ENCODE data around the gene TMBIM4.
"Not testable (repeated sequence)": the region's sequence is repeated elsewhere in the genome, so short reads cannot be mapped to it uniquely, and the experiment has no call there.

Gene TMBIM4

GRCh38 chr12:66182956-66183355, 13.2 kb upstream of the TMBIM4 start:
- peaks cover 10% of the 10 kb centered on the region for H3K27me3 ChIP-seq (ENCODE audit: insufficient read depth, insufficient read length)
- no peak overlapping the region for H3K4me3 ChIP-seq (ENCODE audit: insufficient read length, low read depth)
- no peaks in the 10 kb centered on the region for H3K4me1 ChIP-seq (ENCODE audit: insufficient read depth, insufficient read length)
- no peaks in the 10 kb centered on the region for H3K9me3 ChIP-seq (ENCODE audit: insufficient read depth, low read length)
- H3K36me3 ChIP-seq (ENCODE audit: insufficient read depth, insufficient read length, low read length) = no peaks in the 10 kb centered on the region
- no peak for DNase-seq (ENCODE audit: low read depth, low spot score)
- no peak overlapping the region for H3K9ac ChIP-seq (ENCODE audit: insufficient read length, low read depth)
- TF ChIP-seq ZNF274 (IDR thresholded peaks at IDR 0.05; ENCODE audit: low read depth, low read length) (no peak), SUZ12 (IDR thresholded peaks at IDR 0.05; ENCODE audit: extremely low read depth, insufficient read depth, insufficient read length) (no peak), YY1 (IDR thresholded peaks at IDR 0.05; ENCODE audit: insufficient read depth, insufficient read length) (no peak)

GRCh38 chr12:66176105-66176900, 6.5 kb upstream of the TMBIM4 start:
- H3K9me3 ChIP-seq (ENCODE audit: insufficient read depth, low read length) = peaks cover 23% of the 10 kb centered on the region; the same call in 1 of the 2 replicates
- no peak for DNase-seq (ENCODE audit: low read depth, low spot score)
- H3K36me3 ChIP-seq (ENCODE audit: insufficient read depth, insufficient read length, low read length) = no peaks in the 10 kb centered on the region
- no peak overlapping the region for H3K4me3 ChIP-seq (ENCODE audit: insufficient read length, low read depth)
- no peaks in the 10 kb centered on the region for H3K27me3 ChIP-seq (ENCODE audit: insufficient read depth, insufficient read length)
- no peak overlapping the region for H3K9ac ChIP-seq (ENCODE audit: insufficient read length, low read depth)
- no peaks in the 10 kb centered on the region for H3K4me1 ChIP-seq (ENCODE audit: insufficient read depth, insufficient read length)
- TF ChIP-seq ZNF274 (IDR thresholded peaks at IDR 0.05; ENCODE audit: low read depth, low read length) (no peak), SUZ12 (IDR thresholded peaks at IDR 0.05; ENCODE audit: extremely low read depth, insufficient read depth, insufficient read length) (no peak), YY1 (IDR thresholded peaks at IDR 0.05; ENCODE audit: insufficient read depth, insufficient read length) (no peak)

- not testable (repeated sequence) for H3K27me3 ChIP-seq (ENCODE audit: insufficient read depth, insufficient read length); H3K4me3 ChIP-seq (ENCODE audit: insufficient read length, low read depth); H3K36me3 ChIP-seq (ENCODE audit: insufficient read depth, insufficient read length, low read length); DNase-seq (ENCODE audit: low read depth, low spot score); H3K4me1 ChIP-seq (ENCODE audit: insufficient read depth, insufficient read length); H3K9ac ChIP-seq (ENCODE audit: insufficient read length, low read depth)
- H3K9me3 ChIP-seq (ENCODE audit: insufficient read depth, low read length) = peaks cover 26% of the 10 kb centered on the region; the same call in 1 of the 2 replicates
These were observed 4.9 kb upstream of the TMBIM4 start for GRCh38 chr12:66174391-66175325.

- Histone ChIP-seq H3K27me3 (ENCODE audit: insufficient read depth, insufficient read length) (no peaks in the 10 kb centered on the region), H3K9me3 (ENCODE audit: insufficient read depth, low read length) (peaks cover 29% of the 10 kb centered on the region; the same call in 1 of the 2 replicates), H3K36me3 (ENCODE audit: insufficient read depth, insufficient read length, low read length) (peaks cover 4% of the 10 kb centered on the region), H3K9ac (ENCODE audit: insufficient read length, low read depth) (peak overlapping the region; percentile 57), H3K4me3 (ENCODE audit: insufficient read length, low read depth) (no peak overlapping the region), H3K4me1 (ENCODE audit: insufficient read depth, insufficient read length) (no peaks in the 10 kb centered on the region)
- no peak for DNase-seq (ENCODE audit: low read depth, low spot score)
- TF ChIP-seq ZNF274 (IDR thresholded peaks at IDR 0.05; ENCODE audit: low read depth, low read length) (no peak), SUZ12 (IDR thresholded peaks at IDR 0.05; ENCODE audit: extremely low read depth, insufficient read depth, insufficient read length) (no peak)
These were observed 810 bp upstream of the TMBIM4 start for GRCh38 chr12:66170606-66171005.

- no peak overlapping the region for H3K9ac ChIP-seq (ENCODE audit: insufficient read length, low read depth)
These were observed 1.4 kb downstream of the TMBIM4 start for GRCh38 chr12:66168410-66168809.

GRCh38 chr12:66166561-66166960, 3.2 kb downstream of the TMBIM4 start:
- TF ChIP-seq SUZ12 (IDR thresholded peaks at IDR 0.05; ENCODE audit: extremely low read depth, insufficient read depth, insufficient read length) (no peak), ZNF274 (IDR thresholded peaks at IDR 0.05; ENCODE audit: low read depth, low read length) (no peak), YY1 (IDR thresholded peaks at IDR 0.05; ENCODE audit: insufficient read depth, insufficient read length) (no peak)
- Histone ChIP-seq H3K4me3 (ENCODE audit: insufficient read length, low read depth) (no peak overlapping the region), H3K9ac (ENCODE audit: insufficient read length, low read depth) (no peak overlapping the region), H3K4me1 (ENCODE audit: insufficient read depth, insufficient read length) (no peaks in the 10 kb centered on the region), H3K36me3 (ENCODE audit: insufficient read depth, insufficient read length, low read length) (peaks cover 8% of the 10 kb centered on the region), H3K27me3 (ENCODE audit: insufficient read depth, insufficient read length) (no peaks in the 10 kb centered on the region), H3K9me3 (ENCODE audit: insufficient read depth, low read length) (peaks cover 16% of the 10 kb centered on the region; the same call in 1 of the 2 replicates)
- no peak for DNase-seq (ENCODE audit: low read depth, low spot score)

More at GRCh38 chr12:66168410-66168809, 1.4 kb downstream of the TMBIM4 start:
- Histone ChIP-seq H3K27me3 (ENCODE audit: insufficient read depth, insufficient read length) (no peaks in the 10 kb centered on the region), H3K4me3 (ENCODE audit: insufficient read length, low read depth) (peak overlapping the region; percentile 95), H3K4me1 (ENCODE audit: insufficient read depth, insufficient read length) (no peaks in the 10 kb centered on the region), H3K9me3 (ENCODE audit: insufficient read depth, low read length) (peaks cover 21% of the 10 kb centered on the region; the same call in 1 of the 2 replicates), H3K36me3 (ENCODE audit: insufficient read depth, insufficient read length, low read length) (peaks cover 6% of the 10 kb centered on the region)
- no peak for DNase-seq (ENCODE audit: low read depth, low spot score)
- TF ChIP-seq YY1 (IDR thresholded peaks at IDR 0.05; ENCODE audit: insufficient read depth, insufficient read length) = no peak
- no peak for TF ChIP-seq ZNF274 (IDR thresholded peaks at IDR 0.05; ENCODE audit: low read depth, low read length)
- TF ChIP-seq SUZ12 (IDR thresholded peaks at IDR 0.05; ENCODE audit: extremely low read depth, insufficient read depth, insufficient read length) = no peak

GRCh38 chr12:66165141-66165540, 4.7 kb downstream of the TMBIM4 start:
- peaks cover 14% of the 10 kb centered on the region for H3K36me3 ChIP-seq (ENCODE audit: insufficient read depth, insufficient read length, low read length)
- no peaks in the 10 kb centered on the region for H3K27me3 ChIP-seq (ENCODE audit: insufficient read depth, insufficient read length)
- H3K4me3 ChIP-seq (ENCODE audit: insufficient read length, low read depth) = no peak overlapping the region
- peaks cover 26% of the 10 kb centered on the region for H3K9me3 ChIP-seq (ENCODE audit: insufficient read depth, low read length)
- H3K9ac ChIP-seq (ENCODE audit: insufficient read length, low read depth) = no peak overlapping the region
- no peaks in the 10 kb centered on the region for H3K4me1 ChIP-seq (ENCODE audit: insufficient read depth, insufficient read length)
- DNase-seq (ENCODE audit: low read depth, low spot score) = no peak
- TF ChIP-seq YY1 (IDR thresholded peaks at IDR 0.05; ENCODE audit: insufficient read depth, insufficient read length) (no peak), ZNF274 (IDR thresholded peaks at IDR 0.05; ENCODE audit: low read depth, low read length) (no peak), SUZ12 (IDR thresholded peaks at IDR 0.05; ENCODE audit: extremely low read depth, insufficient read depth, insufficient read length) (no peak)

Measured in NT2/D1 (cell line).